HepG2 (cell line): ENCODE measurements around the gene SAPCD1. TPM values are rescaled to one million over a fixed set of nuclear protein-coding genes. Genes with fewer than 3 reads are reported as not detected.

Experiments
- HDAC2 ChIP-seq: sonication (generic); formaldehyde crosslinking; IDR thresholded peaks from 2 replicates; pipeline ENCODE4 v1.4.0; 2020; ENCODE audit warnings: missing genetic modification reagents
- HIC2 ChIP-seq: sonication (generic); formaldehyde crosslinking; IDR thresholded peaks from 2 replicates; pipeline ENCODE4 v1.9.0; 2022; ENCODE audit warnings: low read depth, missing genetic modification reagents
- ISX ChIP-seq: sonication (generic); formaldehyde crosslinking; conservative IDR thresholded peaks from 2 replicates; pipeline ENCODE4 v1.5.0; 2020; ENCODE audit warnings: missing genetic modification reagents
- KLF12 ChIP-seq: sonication (generic); formaldehyde crosslinking; IDR thresholded peaks from 2 replicates; pipeline ENCODE4 v1.4.0; 2020; ENCODE audit warnings: missing genetic modification reagents, borderline replicate concordance
- NAIF1 ChIP-seq: sonication (generic); formaldehyde crosslinking; IDR thresholded peaks from 2 replicates; pipeline ENCODE4 v1.5.0; 2020; ENCODE audit warnings: mild to moderate bottlenecking, missing genetic modification reagents, borderline replicate concordance
- PAX8 ChIP-seq: sonication (generic); formaldehyde crosslinking; IDR thresholded peaks from 2 replicates; pipeline ENCODE4 v1.8.0; 2022; ENCODE audit warnings: mild to moderate bottlenecking, missing genetic modification reagents, borderline replicate concordance
- PPARG ChIP-seq: conservative IDR thresholded peaks from 2 replicates; pipeline ENCODE4 v1.6.1; 2016; ENCODE audit warnings: missing biosample characterization, missing genetic modification reagents
- ZNF790 ChIP-seq: sonication (generic); formaldehyde crosslinking; IDR thresholded peaks from 2 replicates; pipeline ENCODE4 v1.8.0; 2022; ENCODE audit warnings: missing genetic modification reagents, mild to moderate bottlenecking, borderline replicate concordance
- polyA plus RNA-seq, 8 experiments: library from polyadenylated mRNA; depleted of rRNA in 3 of 8; stranded (reverse) in 7 of 8; unstranded in 1 of 8; fragments of >200 nt; fragmentation: Illumina TruSeq in 4 of 8; extraction: Trizol in 4 of 8; gene quantifications; 2 replicates each; pipeline versions ENCODE4 v1.2.1 to v1.2.3, GENCODE V29; 2011 to 2016; ENCODE audit warnings: low read depth in 4 of 8, missing spikeins in 1 of 8, mixed read lengths in 1 of 8; ENCODE audit not compliant: insufficient read depth in 1 of 8
- total RNA-seq, 5 experiments: library from RNA; depleted of rRNA; stranded (reverse); fragments of >200 nt; fragmentation: Illumina TruSeq; extraction: Trizol; gene quantifications; 2 replicates each; pipeline ENCODE4 v1.2.3, GENCODE V29; 2016; ENCODE audit warnings: low read depth in 1 of 5
- TF ChIP-seq, protein P1 (sequence below): sonication (generic); formaldehyde crosslinking; IDR thresholded peaks from 2 replicates; pipeline ENCODE4 v1.4.0; 2020; ENCODE audit warnings: low read depth, missing genetic modification reagents
- TF ChIP-seq, protein P2 (sequence below): sonication (generic); formaldehyde crosslinking; IDR thresholded peaks from 2 replicates; pipeline ENCODE4 v1.4.0; 2020; ENCODE audit warnings: missing genetic modification reagents
- TF ChIP-seq, protein P3 (sequence below): sonication (generic); formaldehyde crosslinking; IDR thresholded peaks from 2 replicates; pipeline ENCODE4 v1.4.0; 2020; ENCODE audit warnings: missing genetic modification reagents
- TF ChIP-seq, protein P4 (sequence below): sonication (generic); formaldehyde crosslinking; IDR thresholded peaks from 2 replicates; pipeline ENCODE4 v1.5.1; 2020; ENCODE audit warnings: missing genetic modification reagents, mild to moderate bottlenecking, borderline replicate concordance

SAPCD1 gene
- total and polyA plus RNA-seq, 2 of the 13 experiments (the other 11 are each of a cell fraction or from before 2014, with no cell fraction given), result 2.5 to 3.9 TPM

DNA sequence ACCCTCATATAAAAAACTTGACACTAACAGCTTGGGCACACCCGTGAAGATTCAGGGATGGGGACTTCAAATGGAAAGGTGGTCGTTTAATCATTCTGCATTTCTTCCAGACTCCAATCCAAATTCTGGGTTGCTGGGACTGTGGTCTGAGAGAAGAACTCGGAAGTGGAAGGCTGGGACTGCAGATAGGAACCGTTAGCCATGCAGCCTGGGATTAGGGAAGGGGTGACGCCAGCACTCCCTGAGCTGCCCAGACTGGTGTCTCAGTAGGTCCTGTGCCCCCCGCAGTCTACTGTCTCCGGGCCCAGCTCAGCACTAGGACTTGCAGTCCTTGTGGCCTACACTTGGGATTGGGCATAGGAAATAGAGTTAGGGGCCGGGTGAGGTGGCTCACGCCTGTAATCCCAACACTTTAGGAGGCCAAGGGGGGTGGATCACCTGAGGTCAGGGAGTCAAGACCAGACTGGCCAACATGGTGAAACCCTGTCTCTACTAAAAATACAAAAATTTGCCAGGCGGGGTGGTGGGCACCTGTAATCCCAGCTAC, 25.6 kb upstream of the SAPCD1 start (continued):
- TF ChIP-seq, protein P1, sequence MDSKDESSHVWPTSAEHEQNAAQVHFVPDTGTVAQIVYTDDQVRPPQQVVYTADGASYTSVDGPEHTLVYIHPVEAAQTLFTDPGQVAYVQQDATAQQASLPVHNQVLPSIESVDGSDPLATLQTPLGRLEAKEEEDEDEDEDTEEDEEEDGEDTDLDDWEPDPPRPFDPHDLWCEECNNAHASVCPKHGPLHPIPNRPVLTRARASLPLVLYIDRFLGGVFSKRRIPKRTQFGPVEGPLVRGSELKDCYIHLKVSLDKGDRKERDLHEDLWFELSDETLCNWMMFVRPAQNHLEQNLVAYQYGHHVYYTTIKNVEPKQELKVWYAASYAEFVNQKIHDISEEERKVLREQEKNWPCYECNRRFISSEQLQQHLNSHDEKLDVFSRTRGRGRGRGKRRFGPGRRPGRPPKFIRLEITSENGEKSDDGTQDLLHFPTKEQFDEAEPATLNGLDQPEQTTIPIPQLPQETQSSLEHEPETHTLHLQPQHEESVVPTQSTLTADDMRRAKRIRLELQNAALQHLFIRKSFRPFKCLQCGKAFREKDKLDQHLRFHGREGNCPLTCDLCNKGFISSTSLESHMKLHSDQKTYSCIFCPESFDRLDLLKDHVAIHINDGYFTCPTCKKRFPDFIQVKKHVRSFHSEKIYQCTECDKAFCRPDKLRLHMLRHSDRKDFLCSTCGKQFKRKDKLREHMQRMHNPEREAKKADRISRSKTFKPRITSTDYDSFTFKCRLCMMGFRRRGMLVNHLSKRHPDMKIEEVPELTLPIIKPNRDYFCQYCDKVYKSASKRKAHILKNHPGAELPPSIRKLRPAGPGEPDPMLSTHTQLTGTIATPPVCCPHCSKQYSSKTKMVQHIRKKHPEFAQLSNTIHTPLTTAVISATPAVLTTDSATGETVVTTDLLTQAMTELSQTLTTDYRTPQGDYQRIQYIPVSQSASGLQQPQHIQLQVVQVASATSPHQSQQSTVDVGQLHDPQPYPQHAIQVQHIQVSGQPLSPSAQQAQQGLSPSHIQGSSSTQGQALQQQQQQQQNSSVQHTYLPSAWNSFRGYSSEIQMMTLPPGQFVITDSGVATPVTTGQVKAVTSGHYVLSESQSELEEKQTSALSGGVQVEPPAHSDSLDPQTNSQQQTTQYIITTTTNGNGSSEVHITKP, result no peak; the same call in 1 of the 2 replicates
- TF ChIP-seq HIC2 (CRISPR knock-in tag) (0 out of 2 replicates have a peak, but pooled peaks have one; percentile 19), KLF12 (CRISPR knock-in tag) (0 out of 2 replicates have a peak, but pooled peaks have one; percentile 3), ISX (CRISPR knock-in tag) (no peak), ZNF790 (0 out of 2 replicates have a peak, but pooled peaks have one; percentile 25), PAX8 (CRISPR knock-in tag) (0 out of 2 replicates have a peak, but pooled peaks have one; percentile 23), HDAC2 (peak; percentile 29; the same call in 1 of the 2 replicates), PPARG (CRISPR knock-in tag) (peak; percentile 8; the same call in 1 of the 2 replicates), NAIF1 (0 out of 2 replicates have a peak, but pooled peaks have one; percentile 70)
- TF ChIP-seq, protein P2, sequence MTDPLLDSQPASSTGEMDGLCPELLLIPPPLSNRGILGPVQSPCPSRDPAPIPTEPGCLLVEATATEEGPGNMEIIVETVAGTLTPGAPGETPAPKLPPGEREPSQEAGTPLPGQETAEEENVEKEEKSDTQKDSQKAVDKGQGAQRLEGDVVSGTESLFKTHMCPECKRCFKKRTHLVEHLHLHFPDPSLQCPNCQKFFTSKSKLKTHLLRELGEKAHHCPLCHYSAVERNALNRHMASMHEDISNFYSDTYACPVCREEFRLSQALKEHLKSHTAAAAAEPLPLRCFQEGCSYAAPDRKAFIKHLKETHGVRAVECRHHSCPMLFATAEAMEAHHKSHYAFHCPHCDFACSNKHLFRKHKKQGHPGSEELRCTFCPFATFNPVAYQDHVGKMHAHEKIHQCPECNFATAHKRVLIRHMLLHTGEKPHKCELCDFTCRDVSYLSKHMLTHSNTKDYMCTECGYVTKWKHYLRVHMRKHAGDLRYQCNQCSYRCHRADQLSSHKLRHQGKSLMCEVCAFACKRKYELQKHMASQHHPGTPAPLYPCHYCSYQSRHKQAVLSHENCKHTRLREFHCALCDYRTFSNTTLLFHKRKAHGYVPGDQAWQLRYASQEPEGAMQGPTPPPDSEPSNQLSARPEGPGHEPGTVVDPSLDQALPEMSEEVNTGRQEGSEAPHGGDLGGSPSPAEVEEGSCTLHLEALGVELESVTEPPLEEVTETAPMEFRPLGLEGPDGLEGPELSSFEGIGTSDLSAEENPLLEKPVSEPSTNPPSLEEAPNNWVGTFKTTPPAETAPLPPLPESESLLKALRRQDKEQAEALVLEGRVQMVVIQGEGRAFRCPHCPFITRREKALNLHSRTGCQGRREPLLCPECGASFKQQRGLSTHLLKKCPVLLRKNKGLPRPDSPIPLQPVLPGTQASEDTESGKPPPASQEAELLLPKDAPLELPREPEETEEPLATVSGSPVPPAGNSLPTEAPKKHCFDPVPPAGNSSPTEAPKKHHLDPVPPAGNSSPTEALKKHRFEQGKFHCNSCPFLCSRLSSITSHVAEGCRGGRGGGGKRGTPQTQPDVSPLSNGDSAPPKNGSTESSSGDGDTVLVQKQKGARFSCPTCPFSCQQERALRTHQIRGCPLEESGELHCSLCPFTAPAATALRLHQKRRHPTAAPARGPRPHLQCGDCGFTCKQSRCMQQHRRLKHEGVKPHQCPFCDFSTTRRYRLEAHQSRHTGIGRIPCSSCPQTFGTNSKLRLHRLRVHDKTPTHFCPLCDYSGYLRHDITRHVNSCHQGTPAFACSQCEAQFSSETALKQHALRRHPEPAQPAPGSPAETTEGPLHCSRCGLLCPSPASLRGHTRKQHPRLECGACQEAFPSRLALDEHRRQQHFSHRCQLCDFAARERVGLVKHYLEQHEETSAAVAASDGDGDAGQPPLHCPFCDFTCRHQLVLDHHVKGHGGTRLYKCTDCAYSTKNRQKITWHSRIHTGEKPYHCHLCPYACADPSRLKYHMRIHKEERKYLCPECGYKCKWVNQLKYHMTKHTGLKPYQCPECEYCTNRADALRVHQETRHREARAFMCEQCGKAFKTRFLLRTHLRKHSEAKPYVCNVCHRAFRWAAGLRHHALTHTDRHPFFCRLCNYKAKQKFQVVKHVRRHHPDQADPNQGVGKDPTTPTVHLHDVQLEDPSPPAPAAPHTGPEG (CRISPR knock-in tag), result no peak
- TF ChIP-seq, protein P3, sequence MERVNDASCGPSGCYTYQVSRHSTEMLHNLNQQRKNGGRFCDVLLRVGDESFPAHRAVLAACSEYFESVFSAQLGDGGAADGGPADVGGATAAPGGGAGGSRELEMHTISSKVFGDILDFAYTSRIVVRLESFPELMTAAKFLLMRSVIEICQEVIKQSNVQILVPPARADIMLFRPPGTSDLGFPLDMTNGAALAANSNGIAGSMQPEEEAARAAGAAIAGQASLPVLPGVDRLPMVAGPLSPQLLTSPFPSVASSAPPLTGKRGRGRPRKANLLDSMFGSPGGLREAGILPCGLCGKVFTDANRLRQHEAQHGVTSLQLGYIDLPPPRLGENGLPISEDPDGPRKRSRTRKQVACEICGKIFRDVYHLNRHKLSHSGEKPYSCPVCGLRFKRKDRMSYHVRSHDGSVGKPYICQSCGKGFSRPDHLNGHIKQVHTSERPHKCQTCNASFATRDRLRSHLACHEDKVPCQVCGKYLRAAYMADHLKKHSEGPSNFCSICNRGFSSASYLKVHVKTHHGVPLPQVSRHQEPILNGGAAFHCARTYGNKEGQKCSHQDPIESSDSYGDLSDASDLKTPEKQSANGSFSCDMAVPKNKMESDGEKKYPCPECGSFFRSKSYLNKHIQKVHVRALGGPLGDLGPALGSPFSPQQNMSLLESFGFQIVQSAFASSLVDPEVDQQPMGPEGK, result no peak
- TF ChIP-seq, protein P4, sequence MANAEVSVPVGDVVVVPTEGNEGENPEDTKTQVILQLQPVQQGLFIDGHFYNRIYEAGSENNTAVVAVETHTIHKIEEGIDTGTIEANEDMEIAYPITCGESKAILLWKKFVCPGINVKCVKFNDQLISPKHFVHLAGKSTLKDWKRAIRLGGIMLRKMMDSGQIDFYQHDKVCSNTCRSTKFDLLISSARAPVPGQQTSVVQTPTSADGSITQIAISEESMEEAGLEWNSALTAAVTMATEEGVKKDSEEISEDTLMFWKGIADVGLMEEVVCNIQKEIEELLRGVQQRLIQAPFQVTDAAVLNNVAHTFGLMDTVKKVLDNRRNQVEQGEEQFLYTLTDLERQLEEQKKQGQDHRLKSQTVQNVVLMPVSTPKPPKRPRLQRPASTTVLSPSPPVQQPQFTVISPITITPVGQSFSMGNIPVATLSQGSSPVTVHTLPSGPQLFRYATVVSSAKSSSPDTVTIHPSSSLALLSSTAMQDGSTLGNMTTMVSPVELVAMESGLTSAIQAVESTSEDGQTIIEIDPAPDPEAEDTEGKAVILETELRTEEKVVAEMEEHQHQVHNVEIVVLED (CRISPR knock-in tag), result peak; percentile 26; the same call in 1 of the 2 replicates
